Measurements from ENCODE around the gene IL31RA.

The IL31RA gene

DNA sequence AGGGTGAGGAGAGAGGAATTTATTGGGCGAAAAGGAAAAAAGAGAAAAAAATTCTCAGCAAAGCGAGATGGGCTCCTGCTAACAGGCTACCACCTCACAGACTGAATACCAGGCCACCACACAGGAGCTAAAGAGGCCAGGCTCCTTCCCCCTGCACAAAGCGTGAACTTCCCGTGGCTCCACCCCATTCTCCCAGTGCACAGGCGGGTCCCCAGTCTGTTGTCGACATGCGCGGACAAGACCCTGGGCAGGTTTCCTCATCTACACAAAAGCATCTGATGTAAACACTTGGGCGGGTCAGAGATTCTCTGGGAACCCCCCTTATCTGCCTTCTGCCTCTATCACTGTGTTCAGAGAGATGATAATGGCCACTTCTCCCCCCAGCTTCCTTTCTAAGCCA is 34.2 kb downstream of the IL31RA start:
- TF ChIP-seq EZH2phosphoT487 (conservative IDR thresholded peaks at IDR 0.05; ENCODE audit: low read length), result no peak
- TF ChIP-seq, protein P1, sequence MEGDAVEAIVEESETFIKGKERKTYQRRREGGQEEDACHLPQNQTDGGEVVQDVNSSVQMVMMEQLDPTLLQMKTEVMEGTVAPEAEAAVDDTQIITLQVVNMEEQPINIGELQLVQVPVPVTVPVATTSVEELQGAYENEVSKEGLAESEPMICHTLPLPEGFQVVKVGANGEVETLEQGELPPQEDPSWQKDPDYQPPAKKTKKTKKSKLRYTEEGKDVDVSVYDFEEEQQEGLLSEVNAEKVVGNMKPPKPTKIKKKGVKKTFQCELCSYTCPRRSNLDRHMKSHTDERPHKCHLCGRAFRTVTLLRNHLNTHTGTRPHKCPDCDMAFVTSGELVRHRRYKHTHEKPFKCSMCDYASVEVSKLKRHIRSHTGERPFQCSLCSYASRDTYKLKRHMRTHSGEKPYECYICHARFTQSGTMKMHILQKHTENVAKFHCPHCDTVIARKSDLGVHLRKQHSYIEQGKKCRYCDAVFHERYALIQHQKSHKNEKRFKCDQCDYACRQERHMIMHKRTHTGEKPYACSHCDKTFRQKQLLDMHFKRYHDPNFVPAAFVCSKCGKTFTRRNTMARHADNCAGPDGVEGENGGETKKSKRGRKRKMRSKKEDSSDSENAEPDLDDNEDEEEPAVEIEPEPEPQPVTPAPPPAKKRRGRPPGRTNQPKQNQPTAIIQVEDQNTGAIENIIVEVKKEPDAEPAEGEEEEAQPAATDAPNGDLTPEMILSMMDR (IDR thresholded peaks at IDR 0.05; ENCODE audit: insufficient read depth, low read length, poor library complexity, severe bottlenecking), result no peak
- Histone ChIP-seq H3K27ac (ENCODE audit: low read depth, low read length) (no peak overlapping the region), H2AFZ (ENCODE audit: low read depth, low read length, severe bottlenecking) (no peak overlapping the region), H3K9me3 (ENCODE audit: insufficient read depth, low read length) (no peaks in the 10 kb centered on the region), H3K9me2 (replicated peaks; ENCODE audit: insufficient read depth, low read length) (no peaks in the 10 kb centered on the region), H3K9ac (ENCODE audit: low read length) (no peak overlapping the region), H3K36me3 (ENCODE audit: low read length) (no peaks in the 10 kb centered on the region), H3K27me3 (ENCODE audit: low read length) (no peaks in the 10 kb centered on the region), H3K4me3 (ENCODE audit: insufficient read depth, low read length, poor library complexity, severe bottlenecking) (no peak overlapping the region), H4K20me1 (ENCODE audit: low read depth, low read length) (no peaks in the 10 kb centered on the region), H3F3A (ENCODE audit: insufficient read depth) (no peaks in the 10 kb centered on the region), H3K79me2 (ENCODE audit: insufficient read depth, low read length) (no peaks in the 10 kb centered on the region), H3K4me2 (ENCODE audit: low read depth, low read length, poor library complexity, severe bottlenecking) (no peak overlapping the region)

GRCh38 chr5:55888205-55888604 is 37.0 kb downstream of the IL31RA start:
- H4K20me1 ChIP-seq (ENCODE audit: low read depth, low read length), result no peaks in the 10 kb centered on the region
- no peaks in the 10 kb centered on the region for H3K36me3 ChIP-seq (ENCODE audit: low read length)

DNA sequence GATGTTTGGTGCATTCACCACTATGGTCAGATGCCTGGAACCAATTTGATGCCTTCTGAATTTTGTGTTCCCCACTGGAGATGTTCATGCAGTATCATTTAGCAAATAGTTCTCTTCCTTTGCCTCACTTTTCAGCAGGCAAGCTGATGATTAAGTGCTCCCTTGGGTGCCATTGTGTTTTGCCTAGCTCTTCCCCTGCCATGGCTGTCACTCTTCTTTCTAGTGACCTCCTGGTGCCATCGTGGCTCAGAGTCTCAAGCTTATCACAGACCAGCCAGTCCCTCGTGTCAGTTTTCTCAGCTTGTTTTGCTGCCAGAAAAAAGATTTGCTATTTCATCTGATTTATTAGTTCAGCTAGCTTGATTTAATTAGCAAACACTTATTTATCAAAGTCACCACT is 41.3 kb downstream of the IL31RA start:
- no peaks in the 10 kb centered on the region for H4K20me1 ChIP-seq (ENCODE audit: low read depth, low read length)
- no peaks in the 10 kb centered on the region for H3F3A ChIP-seq (ENCODE audit: insufficient read depth)
- TF ChIP-seq, protein P1 (IDR thresholded peaks at IDR 0.05; ENCODE audit: insufficient read depth, low read length, poor library complexity, severe bottlenecking), result no peak
- TF ChIP-seq EZH2phosphoT487 (conservative IDR thresholded peaks at IDR 0.05; ENCODE audit: low read length), result no peak
- H3K4me3 ChIP-seq (ENCODE audit: insufficient read depth, low read length, poor library complexity, severe bottlenecking), result no peak overlapping the region
- H3K27ac ChIP-seq (ENCODE audit: low read depth, low read length), result no peak overlapping the region
- H3K79me2 ChIP-seq (ENCODE audit: insufficient read depth, low read length), result no peaks in the 10 kb centered on the region
- H3K9ac ChIP-seq (ENCODE audit: low read length), result no peak overlapping the region
- no peaks in the 10 kb centered on the region for H3K27me3 ChIP-seq (ENCODE audit: low read length)
- H3K9me3 ChIP-seq (ENCODE audit: insufficient read depth, low read length), result no peaks in the 10 kb centered on the region
- no peak overlapping the region for H2AFZ ChIP-seq (ENCODE audit: low read depth, low read length, severe bottlenecking)
- no peaks in the 10 kb centered on the region for H3K9me2 ChIP-seq (replicated peaks; ENCODE audit: insufficient read depth, low read length)
- no peak overlapping the region for H3K4me2 ChIP-seq (ENCODE audit: low read depth, low read length, poor library complexity, severe bottlenecking)
- H3K36me3 ChIP-seq (ENCODE audit: low read length), result no peaks in the 10 kb centered on the region

More at GRCh38 chr5:55888205-55888604, 37.0 kb downstream of the IL31RA start:
- Histone ChIP-seq H3K79me2 (ENCODE audit: insufficient read depth, low read length) (no peaks in the 10 kb centered on the region), H3K9me3 (ENCODE audit: insufficient read depth, low read length) (no peaks in the 10 kb centered on the region), H3K27ac (ENCODE audit: low read depth, low read length) (no peak overlapping the region), H3K9ac (ENCODE audit: low read length) (no peak overlapping the region), H3K27me3 (ENCODE audit: low read length) (no peaks in the 10 kb centered on the region), H3K9me2 (replicated peaks; ENCODE audit: insufficient read depth, low read length) (no peaks in the 10 kb centered on the region), H3F3A (ENCODE audit: insufficient read depth) (no peaks in the 10 kb centered on the region), H2AFZ (ENCODE audit: low read depth, low read length, severe bottlenecking) (no peak overlapping the region), H3K4me2 (ENCODE audit: low read depth, low read length, poor library complexity, severe bottlenecking) (no peak overlapping the region), H3K4me3 (ENCODE audit: insufficient read depth, low read length, poor library complexity, severe bottlenecking) (no peak overlapping the region)
- TF ChIP-seq, protein P1 (IDR thresholded peaks at IDR 0.05; ENCODE audit: insufficient read depth, low read length, poor library complexity, severe bottlenecking), result no peak
- TF ChIP-seq EZH2phosphoT487 (conservative IDR thresholded peaks at IDR 0.05; ENCODE audit: low read length), result no peak

Measured in SU-DHL-6 (cell line).